Lower lobe of right lung (tissue), 2 donors: ENCODE results near the gene CCDC107. TPM values are rescaled to one million over a fixed set of nuclear protein-coding genes. Genes with fewer than 3 reads are reported as not detected.
"Not testable (repeated sequence)": the region's sequence is repeated elsewhere in the genome, so short reads cannot be mapped to it uniquely, and the experiment has no call there.

Source experiments
- ATAC-seq, 2 donors: fragments of 200-7000 bp; cut with Tn5 transposase; one replicate each; pipeline ENCODE4 v1.9.1; 2020 to 2022; ENCODE audit warnings: mild to moderate bottlenecking in 2 of 2, moderate library complexity in 2 of 2
- DNase-seq: peaks from one replicate; pipeline ENCODE4 v3.0.0-alpha.2; 2020
- H3K27ac ChIP-seq: fragments of 200-600 bp; one replicate; pipeline ENCODE4 v1.8.0; 2022
- H3K27me3 ChIP-seq: fragments of 200-600 bp; one replicate; pipeline ENCODE4 v1.8.0; 2022; ENCODE audit warnings: low read depth
- H3K36me3 ChIP-seq: fragments of 200-600 bp; one replicate; pipeline ENCODE4 v1.8.0; 2022; ENCODE audit warnings: mild to moderate bottlenecking
- H3K4me1 ChIP-seq: fragments of 200-600 bp; one replicate; pipeline ENCODE4 v1.8.0; 2022
- H3K4me3 ChIP-seq: fragments of 200-600 bp; one replicate; pipeline ENCODE4 v1.8.0; 2022; ENCODE audit warnings: mild to moderate bottlenecking
- H3K9me3 ChIP-seq: fragments of 200-600 bp; one replicate; pipeline ENCODE4 v1.8.0; 2022
- CTCF ChIP-seq: fragments of 200-600 bp; IDR thresholded peaks from one replicate; pipeline ENCODE4 v1.8.0; 2022; ENCODE audit warnings: antibody characterized with exemption, mild to moderate bottlenecking
- intact Hi-C: fragments of 100-400 bp; cut with DNase I; formaldehyde crosslinking; loops from one replicate; pipeline ENCODE4 v1.11.0; 2022
- total RNA-seq: library from RNA; stranded (reverse); fragmentation: NEBNext Ultra II Directional; extraction: Animal tissue kit (Norgen Biotek cat#: 25700); gene quantifications from one replicate; pipeline ENCODE4 v1.2.1, GENCODE V29; 2021
- donor health status: DM: no; HTN: yes; CAD: no; lungs with severe emphysema.

CCDC107 gene
- total RNA-seq, 1 donor from 2014 or later = 28.9 TPM

GRCh38 chr9:35643046-35643445, 15.0 kb upstream of the CCDC107 start:
- H3K27ac ChIP-seq = no peak overlapping the region
- H3K9me3 ChIP-seq = no peaks in the 10 kb centered on the region
- H3K4me1 ChIP-seq = peaks cover 27% of the 10 kb centered on the region
- H3K4me3 ChIP-seq = no peak overlapping the region
- H3K27me3 ChIP-seq = no peaks in the 10 kb centered on the region
- intact Hi-C loops = no loop called here
- no peak for TF ChIP-seq CTCF
- ATAC-seq (no peak), DNase-seq (no peak)
- H3K36me3 ChIP-seq = no peaks in the 10 kb centered on the region

- Histone ChIP-seq H3K4me1 (peaks cover 40% of the 10 kb centered on the region), H3K27ac (peak overlapping the region; percentile 90), H3K4me3 (peak overlapping the region; percentile 68)
- H3K36me3 ChIP-seq, DNase-seq, intact Hi-C loops, ATAC-seq, H3K9me3 ChIP-seq, H3K27me3 ChIP-seq: not testable (repeated sequence)
Observed at GRCh38 chr9:35645736-35646135, 12.4 kb upstream of the CCDC107 start.

GRCh38 chr9:35646153-35646532, 11.9 kb upstream of the CCDC107 start:
- intact Hi-C loops = no loop called here
- Histone ChIP-seq H3K27ac (peak overlapping the region; percentile 90), H3K4me1 (peaks cover 40% of the 10 kb centered on the region), H3K27me3 (no peaks in the 10 kb centered on the region), H3K9me3 (no peaks in the 10 kb centered on the region), H3K4me3 (peak overlapping the region; percentile 68), H3K36me3 (no peaks in the 10 kb centered on the region)
- peak; percentile 72 to 79 for ATAC-seq
- no peak for TF ChIP-seq CTCF
- DNase-seq = peak; percentile 62

- DNase-seq = peak; percentile 96
- H3K27me3 ChIP-seq = no peaks in the 10 kb centered on the region
- H3K4me3 ChIP-seq = peak overlapping the region; percentile 68
- TF ChIP-seq CTCF = peak; percentile 98
- H3K9me3 ChIP-seq = no peaks in the 10 kb centered on the region
- H3K4me1 ChIP-seq = peaks cover 40% of the 10 kb centered on the region
- peak; percentile 98 for ATAC-seq
- H3K27ac ChIP-seq = peak overlapping the region; percentile 90
- intact Hi-C loops = no loop called here
- no peaks in the 10 kb centered on the region for H3K36me3 ChIP-seq
Observed at GRCh38 chr9:35646533-35647265, 11.4 kb upstream of the CCDC107 start.

DNA sequence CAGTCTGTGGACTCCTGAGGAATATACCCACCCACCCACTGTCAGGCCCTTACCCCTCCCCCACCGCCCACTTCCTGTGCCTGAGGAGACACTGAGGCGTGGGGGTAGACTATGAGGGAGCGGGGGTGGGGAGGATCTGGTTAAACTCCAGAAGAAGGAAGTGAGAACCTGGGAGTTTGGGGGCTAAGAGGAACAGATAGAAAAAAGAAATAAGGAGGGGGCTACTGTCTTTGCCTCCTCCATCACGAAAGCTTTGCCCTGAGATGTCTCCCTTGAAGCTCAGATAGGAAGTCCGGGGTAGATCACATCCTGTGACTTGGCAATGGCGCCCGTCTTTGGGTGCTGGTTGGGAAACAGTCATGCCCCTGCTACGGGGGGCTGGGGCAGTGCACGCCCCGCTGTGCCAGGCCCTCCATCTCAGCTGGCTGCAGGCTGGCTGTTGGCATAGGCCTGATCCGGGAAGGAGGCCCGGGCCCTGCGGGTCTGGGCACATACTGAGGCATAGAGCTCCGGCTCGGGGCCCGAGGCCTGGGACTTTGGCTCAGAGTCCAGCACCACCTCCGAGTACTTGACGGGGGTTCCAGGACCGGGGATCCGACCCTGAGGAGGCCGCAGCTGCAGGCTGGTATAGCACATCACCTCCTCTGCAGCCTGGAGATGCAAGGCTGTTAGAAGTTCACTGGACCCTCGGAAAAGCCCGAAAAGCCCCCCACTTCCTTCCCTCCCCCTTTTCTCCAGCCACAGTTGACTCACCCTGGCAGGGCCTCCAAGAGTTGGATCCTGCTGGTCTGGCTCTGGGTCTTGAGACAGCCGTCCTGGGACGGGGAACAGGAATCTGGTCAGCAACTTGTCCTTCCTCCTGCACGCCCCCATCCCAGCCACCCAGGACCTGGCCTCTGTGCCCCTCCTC, 8.4 kb upstream of the CCDC107 start:
- Histone ChIP-seq H3K9me3 (no peaks in the 10 kb centered on the region), H3K4me1 (peaks cover 51% of the 10 kb centered on the region), H3K27me3 (no peaks in the 10 kb centered on the region), H3K4me3 (peak overlapping the region; percentile 34), H3K27ac (peak overlapping the region; percentile 49), H3K36me3 (no peaks in the 10 kb centered on the region)
- intact Hi-C loops = no loop called here
- no peak for ATAC-seq
- no peak for DNase-seq
- TF ChIP-seq CTCF = no peak
